ENCODE results near the gene VMP1. TPM values are rescaled to one million over a fixed set of nuclear protein-coding genes. Genes with fewer than 3 reads are reported as not detected.
A peak's percentile ranks its signal among the peaks of the same experiment; 100 is the strongest.

VMP1 gene
- total and polyA plus RNA-seq, 2 of the 13 experiments (the other 11 are each of a cell fraction or from before 2014, with no cell fraction given): 186 to 271 TPM

DNA sequence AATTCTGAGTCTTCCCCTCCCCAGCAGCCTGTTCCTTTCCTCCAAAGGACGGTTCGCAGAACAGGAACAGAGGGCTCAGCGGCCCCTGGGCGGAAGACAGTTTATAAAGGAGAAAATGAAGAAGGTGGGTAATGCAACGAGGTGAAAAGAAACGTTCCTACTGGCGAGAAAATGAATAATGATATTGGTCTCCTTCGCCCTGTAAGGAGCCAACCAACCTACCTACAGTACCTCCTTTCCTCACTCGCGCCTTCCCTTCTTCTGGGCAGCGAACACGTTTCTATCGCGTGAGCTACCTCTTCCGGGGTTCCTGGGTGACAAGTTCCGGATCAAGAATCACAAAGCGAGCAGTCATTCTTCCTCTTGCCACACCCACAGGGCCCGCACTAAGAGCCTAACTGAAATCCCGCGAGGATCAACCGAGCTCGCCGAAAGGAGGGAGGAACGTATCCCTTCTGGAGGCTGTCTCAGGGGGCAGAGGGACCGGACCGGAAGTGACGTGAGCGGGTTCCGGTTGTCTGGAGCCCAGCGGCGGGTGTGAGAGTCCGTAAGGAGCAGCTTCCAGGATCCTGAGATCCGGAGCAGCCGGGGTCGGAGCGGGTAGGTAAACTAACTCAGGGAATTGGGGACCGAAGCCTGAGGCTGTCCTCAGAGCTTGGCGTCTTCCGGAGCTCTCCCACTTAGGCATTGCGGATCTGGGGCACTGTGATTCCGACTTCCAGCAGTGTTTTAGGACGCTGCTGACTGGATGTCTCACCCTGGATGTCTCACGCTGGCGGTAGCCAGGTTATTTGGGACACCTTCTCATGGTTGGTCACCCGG, at the start of gene VMP1, which contains the start of gene PTRH2 (continued):
- TF ChIP-seq, protein P1, sequence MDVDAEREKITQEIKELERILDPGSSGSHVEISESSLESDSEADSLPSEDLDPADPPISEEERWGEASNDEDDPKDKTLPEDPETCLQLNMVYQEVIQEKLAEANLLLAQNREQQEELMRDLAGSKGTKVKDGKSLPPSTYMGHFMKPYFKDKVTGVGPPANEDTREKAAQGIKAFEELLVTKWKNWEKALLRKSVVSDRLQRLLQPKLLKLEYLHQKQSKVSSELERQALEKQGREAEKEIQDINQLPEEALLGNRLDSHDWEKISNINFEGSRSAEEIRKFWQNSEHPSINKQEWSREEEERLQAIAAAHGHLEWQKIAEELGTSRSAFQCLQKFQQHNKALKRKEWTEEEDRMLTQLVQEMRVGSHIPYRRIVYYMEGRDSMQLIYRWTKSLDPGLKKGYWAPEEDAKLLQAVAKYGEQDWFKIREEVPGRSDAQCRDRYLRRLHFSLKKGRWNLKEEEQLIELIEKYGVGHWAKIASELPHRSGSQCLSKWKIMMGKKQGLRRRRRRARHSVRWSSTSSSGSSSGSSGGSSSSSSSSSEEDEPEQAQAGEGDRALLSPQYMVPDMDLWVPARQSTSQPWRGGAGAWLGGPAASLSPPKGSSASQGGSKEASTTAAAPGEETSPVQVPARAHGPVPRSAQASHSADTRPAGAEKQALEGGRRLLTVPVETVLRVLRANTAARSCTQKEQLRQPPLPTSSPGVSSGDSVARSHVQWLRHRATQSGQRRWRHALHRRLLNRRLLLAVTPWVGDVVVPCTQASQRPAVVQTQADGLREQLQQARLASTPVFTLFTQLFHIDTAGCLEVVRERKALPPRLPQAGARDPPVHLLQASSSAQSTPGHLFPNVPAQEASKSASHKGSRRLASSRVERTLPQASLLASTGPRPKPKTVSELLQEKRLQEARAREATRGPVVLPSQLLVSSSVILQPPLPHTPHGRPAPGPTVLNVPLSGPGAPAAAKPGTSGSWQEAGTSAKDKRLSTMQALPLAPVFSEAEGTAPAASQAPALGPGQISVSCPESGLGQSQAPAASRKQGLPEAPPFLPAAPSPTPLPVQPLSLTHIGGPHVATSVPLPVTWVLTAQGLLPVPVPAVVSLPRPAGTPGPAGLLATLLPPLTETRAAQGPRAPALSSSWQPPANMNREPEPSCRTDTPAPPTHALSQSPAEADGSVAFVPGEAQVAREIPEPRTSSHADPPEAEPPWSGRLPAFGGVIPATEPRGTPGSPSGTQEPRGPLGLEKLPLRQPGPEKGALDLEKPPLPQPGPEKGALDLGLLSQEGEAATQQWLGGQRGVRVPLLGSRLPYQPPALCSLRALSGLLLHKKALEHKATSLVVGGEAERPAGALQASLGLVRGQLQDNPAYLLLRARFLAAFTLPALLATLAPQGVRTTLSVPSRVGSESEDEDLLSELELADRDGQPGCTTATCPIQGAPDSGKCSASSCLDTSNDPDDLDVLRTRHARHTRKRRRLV (CRISPR knock-in tag; IDR thresholded peaks at IDR 0.05): 0 out of 2 replicates have a peak, but pooled peaks have one; percentile 82
- TF ChIP-seq ZNF790 (CRISPR knock-in tag; IDR thresholded peaks at IDR 0.05; ENCODE audit: borderline replicate concordance) (peak; percentile 43; the same call in 1 of the 2 replicates), FOXM1 (CRISPR knock-in tag; IDR thresholded peaks at IDR 0.05) (no peak), ZNF337 (CRISPR knock-in tag; IDR thresholded peaks at IDR 0.05; ENCODE audit: borderline replicate concordance, low read depth) (no peak), FOXO1 (CRISPR knock-in tag; IDR thresholded peaks at IDR 0.05) (0 out of 2 replicates have a peak, but pooled peaks have one; percentile 43), HDAC2 (CRISPR knock-in tag; IDR thresholded peaks at IDR 0.05) (peak; percentile 70), ZMYM4 (CRISPR knock-in tag; IDR thresholded peaks at IDR 0.05) (peak; percentile 99), MIER3 (CRISPR knock-in tag; IDR thresholded peaks at IDR 0.05; ENCODE audit: borderline replicate concordance) (peak; percentile 93), PAX8 (CRISPR knock-in tag; IDR thresholded peaks at IDR 0.05; ENCODE audit: borderline replicate concordance) (peak; percentile 87), SIX1 (CRISPR knock-in tag; IDR thresholded peaks at IDR 0.05; ENCODE audit: borderline replicate concordance) (peak; percentile 38), ZBTB38 (CRISPR knock-in tag; IDR thresholded peaks at IDR 0.05) (peak; percentile 72), ZNF552 (CRISPR knock-in tag; IDR thresholded peaks at IDR 0.05; ENCODE audit: borderline replicate concordance) (no peak; the same call in 1 of the 2 replicates), BCL6 (CRISPR knock-in tag; IDR thresholded peaks at IDR 0.05) (no peak; the same call in 1 of the 2 replicates), CHCHD3 (CRISPR knock-in tag; IDR thresholded peaks at IDR 0.05) (no peak), ZFP1 (CRISPR knock-in tag; IDR thresholded peaks at IDR 0.05) (peak; percentile 80; the same call in 1 of the 2 replicates), HIVEP1 (CRISPR knock-in tag; IDR thresholded peaks at IDR 0.05) (no peak; the same call in 1 of the 2 replicates), ZNF781 (CRISPR knock-in tag; IDR thresholded peaks at IDR 0.05; ENCODE audit: borderline replicate concordance, not compliant biosample characterization) (peak; percentile 85), HES4 (CRISPR knock-in tag; IDR thresholded peaks at IDR 0.05; ENCODE audit: borderline replicate concordance) (peak; percentile 90), POLR2AphosphoS2 (IDR thresholded peaks at IDR 0.05; ENCODE audit: low read depth, low read length) (peak; percentile 97), GZF1 (CRISPR knock-in tag; IDR thresholded peaks at IDR 0.05) (no peak; the same call in 1 of the 2 replicates), IRF2 (CRISPR knock-in tag; IDR thresholded peaks at IDR 0.05) (peak; percentile 91), KDM5A (IDR thresholded peaks at IDR 0.05; ENCODE audit: borderline replicate concordance, low read length) (peak; percentile 96)
- TF ChIP-seq, protein P2, sequence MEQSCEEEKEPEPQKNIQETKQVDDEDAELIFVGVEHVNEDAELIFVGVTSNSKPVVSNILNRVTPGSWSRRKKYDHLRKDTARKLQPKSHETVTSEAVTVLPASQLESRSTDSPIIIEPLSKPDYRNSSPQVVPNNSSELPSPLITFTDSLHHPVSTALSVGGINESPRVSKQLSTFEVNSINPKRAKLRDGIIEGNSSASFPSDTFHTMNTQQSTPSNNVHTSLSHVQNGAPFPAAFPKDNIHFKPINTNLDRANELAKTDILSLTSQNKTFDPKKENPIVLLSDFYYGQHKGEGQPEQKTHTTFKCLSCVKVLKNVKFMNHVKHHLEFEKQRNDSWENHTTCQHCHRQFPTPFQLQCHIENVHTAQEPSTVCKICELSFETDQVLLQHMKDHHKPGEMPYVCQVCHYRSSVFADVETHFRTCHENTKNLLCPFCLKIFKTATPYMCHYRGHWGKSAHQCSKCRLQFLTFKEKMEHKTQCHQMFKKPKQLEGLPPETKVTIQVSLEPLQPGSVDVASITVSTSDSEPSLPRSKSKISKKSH (CRISPR knock-in tag; IDR thresholded peaks at IDR 0.05; ENCODE audit: borderline replicate concordance): peak; percentile 55; the same call in 1 of the 2 replicates
